CD4-positive, alpha-beta T cell treated with Interleukin-6 for 4 hours (primary cell): ENCODE measurements around the gene CSN2.
"Not testable (repeated sequence)": the region's sequence is repeated elsewhere in the genome, so short reads cannot be mapped to it uniquely, and the experiment has no call there.

Experiments
- DNase-seq: peaks from one replicate; pipeline ENCODE4 v3.0.0-alpha.2; 2020; ENCODE audit warnings: mixed read lengths

CSN2 gene

GRCh38 chr4:69965628-69966027 is at the start of gene CSN2:
Gene CSN2 (minus strand): TSS chr4:69965728. CDS start chr4:69960995, 4,733 bp downstream.
- no peak for DNase-seq

DNA sequence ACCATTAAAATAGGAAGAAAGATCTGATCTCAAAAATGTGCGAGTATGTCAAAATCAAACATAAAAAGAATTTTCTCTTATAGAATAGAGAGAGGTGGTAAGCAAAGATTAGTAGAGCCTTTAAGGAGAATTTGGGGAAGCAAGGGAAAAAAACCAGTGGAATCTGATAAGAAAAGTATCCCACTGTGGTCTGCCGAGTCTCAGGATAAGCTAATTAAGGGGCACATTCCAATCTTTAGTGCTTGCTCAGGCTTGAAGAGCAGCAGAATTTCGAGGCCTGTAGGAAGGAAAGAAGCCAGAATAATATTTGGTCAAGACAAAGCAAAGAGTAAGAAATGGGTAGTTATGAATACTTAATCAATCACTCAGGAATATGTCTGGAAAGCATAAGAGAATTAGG is 43.2 kb upstream of the CSN2 start:
- no peak for DNase-seq

- DNase-seq: no peak
These were observed 37.0 kb upstream of the CSN2 start for GRCh38 chr4:70002507-70002906.

GRCh38 chr4:70000711-70001110 is 35.2 kb upstream of the CSN2 start:
- no peak for DNase-seq

GRCh38 chr4:69999420-69999819 is 33.9 kb upstream of the CSN2 start:
- no peak for DNase-seq

- no peak for DNase-seq
These were observed 30.0 kb upstream of the CSN2 start, which contains the start of gene STATH for GRCh38 chr4:69995526-69996016. Gene STATH (plus strand): TSS chr4:69995966. CDS start chr4:69998438, 2,472 bp downstream.

- DNase-seq: no peak
These were observed 29.3 kb upstream of the CSN2 start for GRCh38 chr4:69994782-69995181.

DNA sequence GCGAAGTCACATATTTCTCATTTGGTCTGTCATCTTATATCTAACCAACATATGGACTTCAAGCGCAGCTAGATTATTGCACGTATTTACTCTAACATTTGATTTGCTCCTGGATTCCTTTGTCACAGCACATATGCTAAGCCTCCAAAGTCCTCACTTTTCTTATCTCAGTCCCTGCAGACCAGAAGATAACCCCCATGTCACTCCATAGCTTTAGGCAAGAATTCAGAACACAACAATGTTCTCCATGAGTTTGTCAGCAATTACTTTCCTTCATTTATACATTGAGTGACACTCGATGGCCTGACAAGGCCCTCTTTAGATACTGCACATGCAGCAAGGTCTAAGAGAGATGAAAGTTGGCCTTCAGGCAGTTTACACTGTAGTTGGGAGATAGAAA is 25.5 kb upstream of the CSN2 start:
- no peak for DNase-seq

DNA sequence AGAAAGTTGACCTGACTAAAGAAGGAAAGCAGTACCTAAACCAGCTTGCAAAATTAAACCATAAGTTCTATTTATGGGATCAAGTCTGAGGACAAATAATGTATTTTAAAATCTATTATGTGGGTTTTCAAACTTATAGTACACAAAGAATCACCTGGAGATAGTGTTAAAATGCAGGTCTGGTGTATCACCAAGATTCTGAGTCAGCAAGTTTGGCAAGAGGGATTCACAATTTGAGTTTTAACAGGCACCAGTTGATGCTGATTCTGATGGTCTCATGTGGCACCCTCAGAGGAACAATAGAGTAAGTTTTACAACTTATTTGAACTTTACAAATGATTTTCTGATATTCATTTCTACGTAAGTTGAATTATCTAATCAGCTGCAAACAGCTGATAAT is 21.1 kb upstream of the CSN2 start:
- DNase-seq: no peak

- DNase-seq: no peak
These were observed 18.5 kb upstream of the CSN2 start for GRCh38 chr4:69984030-69984443.

GRCh38 chr4:69977582-69977981 is 12.1 kb upstream of the CSN2 start:
- no peak for DNase-seq

- DNase-seq: no peak
These were observed 9.1 kb upstream of the CSN2 start for GRCh38 chr4:69974631-69975030.

- no peak for DNase-seq
These were observed 4.5 kb upstream of the CSN2 start for GRCh38 chr4:69970071-69970470.

DNA sequence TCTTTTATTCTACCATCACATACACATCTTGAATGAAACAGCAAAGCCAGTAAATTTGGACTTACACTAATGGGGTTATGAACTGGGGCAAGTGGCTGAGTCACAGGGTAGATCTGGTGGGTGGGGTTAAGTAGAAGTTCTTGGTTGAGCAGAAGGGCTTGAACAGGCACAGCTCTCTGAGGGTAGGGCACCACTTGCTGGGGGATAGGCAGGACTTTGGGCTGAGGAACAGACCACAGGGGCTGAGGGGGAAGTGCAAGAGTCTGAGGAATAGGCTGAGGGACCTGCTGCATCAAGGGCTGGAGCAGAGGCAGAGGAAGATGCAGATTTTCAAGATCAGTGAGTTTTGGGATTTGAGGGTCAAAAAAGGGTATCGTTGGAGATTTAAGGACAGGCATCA is 8.3 kb downstream of the CSN2 start:
- no peak for DNase-seq

DNA sequence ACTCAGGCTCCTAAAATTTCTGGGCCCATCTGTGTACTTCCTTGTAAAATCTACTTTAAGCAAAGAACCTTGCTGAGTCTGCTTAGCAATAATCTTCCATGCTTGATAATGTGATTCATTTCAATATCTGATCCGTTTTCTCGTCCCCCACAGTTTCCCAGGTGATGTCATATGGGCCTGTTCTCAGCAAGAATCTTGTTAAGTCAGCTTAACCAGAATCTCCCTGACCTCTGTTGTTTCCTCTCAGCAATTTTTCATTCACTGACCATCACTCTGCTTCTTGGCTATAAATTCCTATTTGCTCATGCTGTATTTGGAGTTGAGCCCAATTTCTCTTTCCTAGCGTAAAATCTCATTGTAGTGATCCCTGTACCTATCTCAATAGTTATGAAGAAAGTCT is 13.9 kb downstream of the CSN2 start:
- DNase-seq: no peak

DNA sequence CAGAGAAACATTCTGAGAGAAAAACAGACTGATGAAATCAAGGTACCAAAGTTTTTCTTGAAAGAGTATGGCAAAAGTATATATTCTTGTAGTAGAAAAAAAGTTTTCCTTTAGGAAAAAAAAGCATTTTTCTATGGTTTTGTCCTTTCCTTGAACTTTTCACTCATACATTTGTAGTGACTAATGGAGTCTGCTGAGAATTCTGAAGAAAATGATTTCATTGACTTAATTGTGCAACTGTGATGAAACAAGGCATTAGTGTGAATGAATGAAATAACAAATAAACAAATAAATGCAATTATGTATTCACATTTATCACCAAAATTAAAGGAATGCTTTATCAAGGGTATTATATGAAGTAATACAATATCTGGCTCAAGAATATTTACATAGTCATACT is 29.0 kb downstream of the CSN2 start:
- no peak for DNase-seq

DNA sequence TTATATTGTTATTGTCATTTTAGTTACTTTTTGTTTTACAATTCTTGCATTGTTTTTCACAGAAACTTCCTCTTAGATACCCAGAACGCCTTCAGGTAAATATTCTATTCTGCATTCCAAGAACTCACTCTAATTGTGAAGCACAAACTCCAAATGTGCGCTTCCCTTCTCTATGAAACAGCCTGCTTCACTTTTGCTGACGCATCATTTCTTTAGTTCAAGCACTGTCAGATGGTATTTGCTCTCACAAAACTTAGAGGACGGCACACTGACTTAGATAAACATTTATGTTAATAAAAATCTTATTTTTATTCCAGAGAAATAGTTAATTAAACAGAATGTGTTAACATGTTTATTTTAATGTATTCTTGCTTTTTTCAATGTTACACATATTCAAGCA is 31.4 kb downstream of the CSN2 start:
- no peak for DNase-seq

DNA sequence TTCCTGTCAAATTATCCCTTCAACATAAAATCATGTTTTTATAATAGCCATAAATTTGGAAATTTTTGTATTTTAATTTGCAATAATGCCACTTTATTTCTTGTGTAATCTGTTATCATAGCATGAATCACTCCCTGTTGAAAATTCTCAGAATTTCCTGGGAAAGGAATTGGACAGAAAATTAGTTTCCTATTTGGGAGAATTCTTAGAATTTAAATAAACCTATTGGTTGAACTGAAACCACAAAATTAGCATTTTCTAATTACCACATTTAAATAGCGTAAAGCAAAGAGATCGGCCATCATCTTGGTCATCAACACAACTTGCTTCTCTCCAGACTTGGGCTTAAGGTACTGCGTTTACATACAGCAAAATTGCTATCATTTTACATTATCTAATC is 34.8 kb downstream of the CSN2 start, which contains the start of gene CSN1S1:
Gene CSN1S1 (plus strand): TSS at position 301 of the 400 bp plus-strand sequence. CDS start 1,488 bp downstream, outside the sequence.
- DNase-seq: no peak

DNA sequence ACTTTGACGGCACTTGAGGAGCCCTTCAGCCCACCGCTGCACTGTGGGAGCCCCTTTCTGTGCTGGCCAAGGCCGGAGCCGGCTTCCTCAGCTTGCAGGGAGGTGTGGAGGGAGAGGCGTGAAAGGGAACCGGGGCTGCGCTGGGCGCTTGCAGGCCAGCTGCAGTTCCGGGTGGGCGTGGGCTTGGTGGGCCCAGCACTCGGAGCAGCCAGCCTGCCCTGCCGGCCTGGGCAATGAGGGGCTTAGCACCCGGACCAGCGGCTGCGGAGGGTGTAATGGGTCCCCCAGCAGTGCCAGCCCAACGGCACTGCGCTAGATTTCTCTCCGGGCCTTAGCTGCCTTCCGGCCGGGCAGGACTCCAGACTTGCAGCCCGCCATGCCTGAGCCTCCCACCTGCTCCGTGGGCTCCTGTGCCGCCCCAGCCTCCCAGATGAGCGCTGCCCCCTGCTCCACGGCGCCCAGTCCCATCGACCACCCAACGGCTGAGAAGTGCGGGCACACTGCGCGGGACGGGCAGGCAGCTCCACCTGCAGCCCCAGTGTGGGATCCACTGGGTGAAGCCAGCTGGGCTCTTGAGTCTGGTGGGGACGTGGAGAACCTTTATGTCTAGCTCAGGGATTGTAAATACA is 41.6 kb downstream of the CSN2 start:
- not testable (repeated sequence) for DNase-seq

DNA sequence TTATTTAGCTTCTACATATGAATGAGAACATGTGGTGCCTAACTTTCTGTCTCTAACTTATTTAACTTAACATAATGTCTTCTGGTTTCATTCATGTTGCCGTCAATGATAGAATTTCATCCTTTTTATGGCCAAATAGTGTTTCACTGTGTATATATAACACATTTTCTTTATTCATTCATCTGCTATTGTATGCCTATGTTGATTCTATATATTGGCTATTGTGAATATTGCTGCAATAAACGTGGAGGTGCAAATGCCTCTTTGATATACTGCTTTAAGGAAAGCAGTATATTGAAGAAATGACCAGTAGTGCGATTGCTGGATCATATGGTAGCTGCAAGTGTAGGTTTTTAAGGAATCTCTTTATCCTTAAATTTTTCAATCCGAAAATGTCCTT is 44.7 kb downstream of the CSN2 start:
- DNase-seq: no peak

DNA sequence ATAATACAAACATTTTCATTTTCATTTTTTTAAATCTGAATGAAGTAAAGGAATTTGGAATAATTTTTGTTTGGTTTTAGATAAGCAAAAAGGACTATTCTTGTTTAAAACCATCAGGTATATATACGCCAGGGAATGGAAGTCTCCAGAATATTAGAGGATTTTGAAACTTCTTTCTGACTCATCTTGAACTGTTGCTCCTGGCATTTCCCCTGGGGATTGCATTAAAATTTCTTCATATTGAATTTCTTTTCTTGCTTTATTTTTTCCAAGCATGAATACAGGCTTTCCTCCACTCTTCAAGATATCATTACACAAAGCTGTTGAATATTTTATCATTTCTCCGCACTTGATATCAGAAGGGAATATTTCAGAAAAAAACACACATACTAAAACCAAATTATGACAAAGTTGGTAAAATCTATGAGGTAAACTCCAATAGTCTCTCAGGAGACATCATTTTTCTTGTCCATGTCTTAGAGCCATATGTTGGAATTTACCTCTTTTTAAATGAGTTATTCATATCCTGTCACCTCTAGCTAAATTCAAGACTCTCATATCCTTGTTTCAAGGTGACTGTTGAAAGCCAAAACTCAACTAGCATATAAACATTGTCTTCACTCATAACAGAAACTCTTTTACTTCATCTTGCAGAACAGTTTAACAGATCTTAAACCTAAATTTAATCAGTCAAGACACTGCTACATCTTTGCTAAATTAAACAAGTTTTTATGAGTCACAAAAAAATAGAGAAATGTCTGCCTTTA is 55.3 kb downstream of the CSN2 start:
- DNase-seq: no peak

DNA sequence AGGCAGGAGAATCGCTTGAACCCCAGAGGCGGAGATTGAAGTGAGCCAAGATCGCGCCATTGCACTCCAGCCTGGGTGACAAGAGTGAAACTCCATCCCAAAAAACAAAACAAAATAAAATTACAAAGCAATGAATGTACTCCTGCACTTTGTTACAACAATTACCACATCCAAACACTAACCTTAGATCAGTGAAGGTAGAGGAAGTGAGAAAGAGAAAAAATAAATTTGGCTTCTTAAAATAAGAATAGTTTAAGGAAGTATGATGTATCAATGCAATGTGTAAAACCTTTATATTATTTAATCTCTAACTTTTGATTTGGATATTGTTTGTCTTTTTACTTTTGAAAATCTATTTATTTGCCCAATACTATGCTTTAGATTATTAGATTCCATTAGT is 56.3 kb downstream of the CSN2 start:
- no peak for DNase-seq

DNA sequence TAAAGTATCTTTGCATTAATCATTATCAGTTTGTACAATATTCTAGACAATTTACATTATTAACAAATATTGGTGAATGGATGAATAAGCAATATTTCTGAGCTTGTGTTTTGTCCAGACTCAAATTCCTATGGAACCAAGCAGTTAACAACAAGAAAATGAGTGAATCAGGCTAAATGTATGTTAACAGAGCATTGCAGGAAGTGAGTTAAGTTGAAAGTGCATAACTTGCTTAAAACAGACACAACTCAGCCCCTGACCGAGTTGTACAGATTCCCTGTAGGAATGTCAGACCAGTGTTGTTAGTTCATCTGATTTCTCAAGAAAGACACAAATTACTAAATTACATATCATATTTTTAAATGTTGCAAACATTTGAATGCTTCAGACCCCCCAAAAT is 58.4 kb downstream of the CSN2 start:
- no peak for DNase-seq
